Keratinocyte (primary cell): ENCODE results near the gene PTK7. TPM values are rescaled to one million over a fixed set of nuclear protein-coding genes. Genes with fewer than 3 reads are reported as not detected.

Experiments
- DNase-seq: peaks from one replicate; pipeline ENCODE4 v3.0.0-alpha.2; 2011; ENCODE audit warnings: low read depth, missing footprints, low spot score
- FAIRE-seq: peaks from 2 replicates; lab custom pipeline; 2011; peaks lifted over from hg19 to GRCh38; lab: Jason Lieb, UNC
- H2AFZ ChIP-seq: 2 replicates; pipeline ENCODE4 v1.6.0; 2012; ENCODE audit warnings: low read length, control low read depth, inconsistent platforms; ENCODE audit not compliant: control insufficient read depth
- H3K27ac ChIP-seq: 2 replicates; pipeline ENCODE4 v1.5.1; 2011; ENCODE audit warnings: low read length; ENCODE audit not compliant: control insufficient read depth, insufficient read depth
- H3K27me3 ChIP-seq: 3 replicates; pipeline ENCODE4 v1.6.0; 2011; ENCODE audit warnings: low read length; ENCODE audit not compliant: control insufficient read depth, insufficient read depth; ENCODE audit errors: extremely low read depth
- H3K36me3 ChIP-seq, 2 experiments: 2 replicates in 1 of 2; 3 replicates in 1 of 2; pipeline ENCODE4 v1.5.1; 2011; ENCODE audit warnings: low read length in 2 of 2, mild to moderate bottlenecking in 1 of 2; ENCODE audit not compliant: control insufficient read depth in 2 of 2, insufficient read depth in 2 of 2; ENCODE audit errors: extremely low read depth in 1 of 2
- H3K4me1 ChIP-seq: 3 replicates; pipeline ENCODE4 v1.5.1; 2011; ENCODE audit warnings: low read length; ENCODE audit not compliant: control insufficient read depth, insufficient read depth; ENCODE audit errors: extremely low read depth
- H3K4me2 ChIP-seq: 3 replicates; pipeline ENCODE4 v1.6.0; 2011; ENCODE audit warnings: low read depth, low read length; ENCODE audit not compliant: control insufficient read depth, insufficient read depth; ENCODE audit errors: extremely low read depth
- H3K4me3 ChIP-seq, 3 experiments: fragments of 200-600 bp in 1 of 3; sonication (generic) in 1 of 3; 2 replicates in 2 of 3; 3 replicates in 1 of 3; pipeline ENCODE4 v1.5.1; 2011 to 2016; ENCODE audit warnings: low read length in 3 of 3, mild to moderate bottlenecking in 3 of 3, control low read depth in 2 of 3, inconsistent platforms in 1 of 3, low read depth in 1 of 3, mixed read lengths in 1 of 3, mixed run types in 1 of 3, moderate library complexity in 1 of 3; ENCODE audit not compliant: control insufficient read depth in 2 of 3, insufficient read depth in 2 of 3; ENCODE audit errors: extremely low read depth in 1 of 3
- H3K79me2 ChIP-seq: 2 replicates; pipeline ENCODE4 v1.6.0; 2012; ENCODE audit warnings: low read length; ENCODE audit not compliant: control insufficient read depth, insufficient read depth
- H3K9ac ChIP-seq: 3 replicates; pipeline ENCODE4 v1.6.0; 2011; ENCODE audit warnings: low read length; ENCODE audit not compliant: control insufficient read depth, insufficient read depth; ENCODE audit errors: extremely low read depth
- H3K9me1 ChIP-seq: 3 replicates; pipeline ENCODE4 v1.6.0; 2011; ENCODE audit warnings: low read length; ENCODE audit not compliant: control insufficient read depth, insufficient read depth; ENCODE audit errors: extremely low read depth
- H3K9me3 ChIP-seq: 2 replicates; pipeline ENCODE4 v1.5.1; 2012; ENCODE audit warnings: low read depth, low read length; ENCODE audit not compliant: control insufficient read depth
- H4K20me1 ChIP-seq: 3 replicates; pipeline ENCODE4 v1.6.0; 2011; ENCODE audit warnings: low read length; ENCODE audit not compliant: control insufficient read depth, insufficient read depth; ENCODE audit errors: extremely low read depth
- EZH2 ChIP-seq: IDR thresholded peaks from one replicate; pipeline ENCODE4 v1.6.1; 2012; ENCODE audit warnings: inconsistent platforms, mild to moderate bottlenecking, low read length, moderate library complexity
- dilution Hi-C: fragments of 300-500 bp; cut with MboI; formaldehyde crosslinking; loops from one replicate; pipeline ENCODE4 v1.7.0; 2020; ENCODE audit warnings: low sequenced_read_pairs; ENCODE audit not compliant: extremely low pct_ligation_motif_present
- polyA plus RNA-seq, 5 experiments: library from polyadenylated mRNA; depleted of rRNA in 3 of 5; stranded (reverse) in 3 of 5; stranded (forward) in 1 of 5; unstranded in 1 of 5; fragments of >200 nt; gene quantifications; 1 replicate in 1 of 5; 2 replicates in 3 of 5; 3 replicates in 1 of 5; pipeline versions ENCODE4 v1.2.1 to v1.2.3, GENCODE V29; 2011 to 2012; ENCODE audit warnings: missing spikeins in 2 of 5, low read depth in 1 of 5, low replicate concordance in 1 of 5
- TF ChIP-seq, protein P1 (sequence below), 3 experiments: IDR thresholded peaks in 1 of 3; conservative IDR thresholded peaks in 1 of 3; optimal IDR thresholded peaks in 1 of 3; 2 replicates in 2 of 3; 3 replicates in 1 of 3; pipeline versions ENCODE3 to v1.5.1; 2011; ENCODE audit warnings: low read length in 3 of 3, mild to moderate bottlenecking in 3 of 3, moderate library complexity in 2 of 3, control low read depth in 1 of 3, inconsistent platforms in 1 of 3; ENCODE audit not compliant: insufficient read depth in 2 of 3; ENCODE audit errors: extremely low read depth in 1 of 3

The PTK7 gene
- polyA plus RNA-seq, 1 donor (not counting 4 experiments of a cell fraction or from before 2014, with no cell fraction given): 58.8 TPM

DNA sequence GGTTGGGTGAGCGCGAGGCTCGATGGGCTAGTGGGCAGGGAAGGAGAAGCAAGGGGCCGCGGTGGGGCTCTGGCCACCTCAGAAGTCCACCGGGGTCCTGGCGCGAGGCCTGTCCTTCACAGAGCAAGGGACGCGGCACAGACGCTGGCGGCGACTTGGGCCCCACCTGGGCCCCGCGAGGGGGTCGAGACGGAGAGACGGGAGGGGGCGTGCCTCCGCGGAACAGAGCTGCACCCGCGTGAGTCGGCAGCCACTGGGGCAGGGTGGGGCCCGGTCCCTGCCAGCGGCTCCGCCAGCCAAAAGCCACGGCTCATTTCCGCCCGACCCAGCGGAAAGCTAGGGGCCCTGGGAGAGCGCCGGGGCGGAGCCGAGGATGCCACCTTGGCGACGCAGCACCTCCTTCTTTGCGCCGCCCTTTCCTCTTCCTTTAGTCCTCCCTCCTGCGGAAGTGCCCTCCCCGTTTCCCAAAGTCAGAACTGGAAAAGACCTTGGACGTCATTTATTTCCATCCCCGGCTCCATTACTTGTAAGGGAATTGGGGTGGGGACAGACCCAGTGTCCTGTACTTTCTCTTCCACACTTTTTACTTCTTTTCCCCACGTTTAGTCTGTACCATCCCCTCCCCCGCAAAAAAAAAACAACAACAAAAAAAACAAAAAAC is 22.4 kb upstream of the PTK7 start, which contains the start of gene CUL7:
Gene CUL7 (minus strand): TSS at position 307 of the 661 bp plus-strand sequence. CDS start 1,063 bp downstream, outside the sequence.
- peaks cover 21% of the 10 kb centered on the region for H3K79me2 ChIP-seq
- FAIRE-seq (no peak), DNase-seq (peak; percentile 49)
- peak within 1 kb of the TSS; percentile 95 for H3K4me2 ChIP-seq
- no peaks in the 10 kb centered on the region for H3K9me3 ChIP-seq
- no peaks in the 10 kb centered on the region for H3K9me1 ChIP-seq
- H3K27ac ChIP-seq: peak within 1 kb of the TSS; percentile 86
- peaks cover 17 to 28% of the 10 kb centered on the region in 2 experiments for H3K36me3 ChIP-seq
- peak within 1 kb of the TSS; percentile 90 to 94 (median 90) for H3K4me3 ChIP-seq
- H4K20me1 ChIP-seq: no peaks in the 10 kb centered on the region
- H3K27me3 ChIP-seq: no peaks in the 10 kb centered on the region
- peak within 1 kb of the TSS; percentile 1 for H2AFZ ChIP-seq
- TF ChIP-seq EZH2: no peak
- TF ChIP-seq, protein P1, sequence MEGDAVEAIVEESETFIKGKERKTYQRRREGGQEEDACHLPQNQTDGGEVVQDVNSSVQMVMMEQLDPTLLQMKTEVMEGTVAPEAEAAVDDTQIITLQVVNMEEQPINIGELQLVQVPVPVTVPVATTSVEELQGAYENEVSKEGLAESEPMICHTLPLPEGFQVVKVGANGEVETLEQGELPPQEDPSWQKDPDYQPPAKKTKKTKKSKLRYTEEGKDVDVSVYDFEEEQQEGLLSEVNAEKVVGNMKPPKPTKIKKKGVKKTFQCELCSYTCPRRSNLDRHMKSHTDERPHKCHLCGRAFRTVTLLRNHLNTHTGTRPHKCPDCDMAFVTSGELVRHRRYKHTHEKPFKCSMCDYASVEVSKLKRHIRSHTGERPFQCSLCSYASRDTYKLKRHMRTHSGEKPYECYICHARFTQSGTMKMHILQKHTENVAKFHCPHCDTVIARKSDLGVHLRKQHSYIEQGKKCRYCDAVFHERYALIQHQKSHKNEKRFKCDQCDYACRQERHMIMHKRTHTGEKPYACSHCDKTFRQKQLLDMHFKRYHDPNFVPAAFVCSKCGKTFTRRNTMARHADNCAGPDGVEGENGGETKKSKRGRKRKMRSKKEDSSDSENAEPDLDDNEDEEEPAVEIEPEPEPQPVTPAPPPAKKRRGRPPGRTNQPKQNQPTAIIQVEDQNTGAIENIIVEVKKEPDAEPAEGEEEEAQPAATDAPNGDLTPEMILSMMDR (optimal IDR thresholded peaks at IDR 0.05 in 1 of 3, IDR thresholded peaks at IDR 0.05 in 1 of 3, conservative IDR thresholded peaks at IDR 0.05 in 1 of 3; ENCODE audit: extremely low read depth in 1 of 3, insufficient read depth in 2 of 3, low read length in 3 of 3): peak in 1 of 3 experiments; percentile 18
- H3K4me1 ChIP-seq: peaks cover 23% of the 10 kb centered on the region
- peak within 1 kb of the TSS; percentile 94 for H3K9ac ChIP-seq
- dilution Hi-C loops: no loop called here

DNA sequence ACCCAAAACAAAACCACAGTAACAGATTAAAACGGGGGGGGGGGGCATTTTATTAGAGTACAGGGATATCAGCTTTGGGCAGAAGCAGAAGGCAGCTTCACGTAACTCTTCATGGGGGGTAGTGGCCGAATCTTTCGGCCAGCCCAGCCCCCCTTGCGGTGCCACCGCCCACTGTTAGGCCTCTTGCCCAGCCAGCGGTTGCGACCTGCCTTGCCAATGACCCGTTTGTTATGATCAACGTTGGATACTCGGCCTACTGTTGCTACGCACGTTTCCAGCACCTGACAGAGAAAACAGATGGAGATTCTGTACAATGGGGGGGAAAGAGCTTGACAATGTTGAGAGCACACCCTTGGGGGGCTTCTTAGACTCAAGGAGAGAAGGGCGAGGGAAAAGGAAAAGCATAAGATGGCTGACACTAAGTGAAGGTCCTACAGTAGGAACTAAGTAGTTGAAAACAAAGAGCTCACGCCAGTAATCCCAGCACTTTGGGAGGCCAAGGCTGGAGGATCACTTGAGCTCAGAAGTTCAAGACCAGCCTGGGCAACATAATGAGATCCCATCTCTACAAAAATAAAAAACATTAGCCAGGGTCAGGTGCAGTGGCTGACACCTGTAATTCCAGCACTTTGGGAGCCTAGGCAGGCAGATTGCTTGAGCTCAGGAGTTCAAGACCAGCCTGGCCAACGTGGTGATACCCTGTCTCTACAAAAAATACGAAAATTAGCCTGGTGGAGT is 21.7 kb upstream of the PTK7 start:
- Histone ChIP-seq H3K4me2 (peak overlapping the region; percentile 95), H3K36me3 (peaks cover 14 to 22% of the 10 kb centered on the region in 2 experiments), H4K20me1 (no peaks in the 10 kb centered on the region), H3K4me1 (peaks cover 23% of the 10 kb centered on the region), H3K27ac (peak overlapping the region; percentile 86), H3K9me1 (no peaks in the 10 kb centered on the region), H3K9ac (peak overlapping the region; percentile 94), H3K4me3 (peak overlapping the region in 2 of 3 experiments; percentile 90 to 94), H3K79me2 (peaks cover 26% of the 10 kb centered on the region), H3K27me3 (no peaks in the 10 kb centered on the region), H3K9me3 (no peaks in the 10 kb centered on the region), H2AFZ (no peak overlapping the region)
- TF ChIP-seq, protein P1 (optimal IDR thresholded peaks at IDR 0.05 in 1 of 3, IDR thresholded peaks at IDR 0.05 in 1 of 3, conservative IDR thresholded peaks at IDR 0.05 in 1 of 3; ENCODE audit: extremely low read depth in 1 of 3, insufficient read depth in 2 of 3, low read length in 3 of 3): no peak
- TF ChIP-seq EZH2: no peak
- dilution Hi-C loops: no loop called here
- DNase-seq: no peak
- FAIRE-seq: no peak
